A172 (cell line): ENCODE results near the gene XPO4. TPM values are rescaled to one million over a fixed set of nuclear protein-coding genes. Genes with fewer than 3 reads are reported as not detected.
"Not testable (repeated sequence)": the region's sequence is repeated elsewhere in the genome, so short reads cannot be mapped to it uniquely, and the experiment has no call there.

ENCODE experiments used
- DNase-seq: peaks from one replicate; pipeline ENCODE4 v3.0.0-alpha.2; 2015; ENCODE audit warnings: low spot score
- total RNA-seq: library from RNA; depleted of rRNA; stranded (reverse); fragments of >200 nt; shearing (Covaris generic); gene quantifications from 2 replicates; pipeline ENCODE4 v1.2.3, GENCODE V29; 2014

The XPO4 gene
- total RNA-seq, 1 experiment from 2014 or later = 25.0 TPM

- no peak for DNase-seq
Measured at GRCh38 chr13:20787180-20787579, 115.4 kb downstream of the XPO4 start.

GRCh38 chr13:20782116-20782708 is 120.3 kb downstream of the XPO4 start:
- no peak for DNase-seq

GRCh38 chr13:20780317-20780716 is 122.2 kb downstream of the XPO4 start:
- DNase-seq = no peak

GRCh38 chr13:20779405-20779804 is 123.1 kb downstream of the XPO4 start:
- DNase-seq = no peak

GRCh38 chr13:20778311-20778710 is 124.2 kb downstream of the XPO4 start:
- DNase-seq = no peak

- DNase-seq = no peak
Measured at GRCh38 chr13:20776751-20777150, 125.8 kb downstream of the XPO4 start.

- DNase-seq = no peak
Measured at GRCh38 chr13:20775961-20776360, 126.6 kb downstream of the XPO4 start.

GRCh38 chr13:20774746-20775145 is 127.8 kb downstream of the XPO4 start:
- DNase-seq = no peak

GRCh38 chr13:20773194-20774080 is 129.1 kb downstream of the XPO4 start, which contains the start of gene EEF1AKMT1:
TSS of gene EEF1AKMT1 (minus strand) at chr13:20773961. CDS start at chr13:20757598, 16,363 bp downstream.
- peak; percentile 78 for DNase-seq

- no peak for DNase-seq
Measured at GRCh38 chr13:20772401-20773131, 130.0 kb downstream of the XPO4 start.

- DNase-seq = no peak
Measured at GRCh38 chr13:20769834-20770233, 132.7 kb downstream of the XPO4 start.

- no peak for DNase-seq
Measured at GRCh38 chr13:20769091-20769490, 133.5 kb downstream of the XPO4 start.

- DNase-seq = no peak
Measured at GRCh38 chr13:20767309-20767943, 135.1 kb downstream of the XPO4 start.

GRCh38 chr13:20760872-20761271 is 141.7 kb downstream of the XPO4 start:
- no peak for DNase-seq

- no peak for DNase-seq
Measured at GRCh38 chr13:20754009-20754408, 148.5 kb downstream of the XPO4 start.

GRCh38 chr13:20749377-20749776 is 153.2 kb downstream of the XPO4 start:
- no peak for DNase-seq

- DNase-seq = not testable (repeated sequence)
Measured at GRCh38 chr13:20743830-20744404, 158.6 kb downstream of the XPO4 start.

GRCh38 chr13:20740021-20740420 is 162.5 kb downstream of the XPO4 start:
- DNase-seq = no peak

GRCh38 chr13:20738616-20739015 is 163.9 kb downstream of the XPO4 start:
- no peak for DNase-seq

- DNase-seq = no peak
Measured at GRCh38 chr13:20729633-20730585, 172.6 kb downstream of the XPO4 start.
